GM19395 (cell line): ENCODE results near the gene PCP2.

ENCODE experiments used
- ATAC-seq: cut with Tn5 transposase; IDR thresholded peaks from one replicate; pipeline ENCODE4 v1.9.1; 2021; ENCODE audit warnings: mild to moderate bottlenecking, moderate library complexity; ENCODE audit not compliant: unreplicated experiment

PCP2 gene

DNA sequence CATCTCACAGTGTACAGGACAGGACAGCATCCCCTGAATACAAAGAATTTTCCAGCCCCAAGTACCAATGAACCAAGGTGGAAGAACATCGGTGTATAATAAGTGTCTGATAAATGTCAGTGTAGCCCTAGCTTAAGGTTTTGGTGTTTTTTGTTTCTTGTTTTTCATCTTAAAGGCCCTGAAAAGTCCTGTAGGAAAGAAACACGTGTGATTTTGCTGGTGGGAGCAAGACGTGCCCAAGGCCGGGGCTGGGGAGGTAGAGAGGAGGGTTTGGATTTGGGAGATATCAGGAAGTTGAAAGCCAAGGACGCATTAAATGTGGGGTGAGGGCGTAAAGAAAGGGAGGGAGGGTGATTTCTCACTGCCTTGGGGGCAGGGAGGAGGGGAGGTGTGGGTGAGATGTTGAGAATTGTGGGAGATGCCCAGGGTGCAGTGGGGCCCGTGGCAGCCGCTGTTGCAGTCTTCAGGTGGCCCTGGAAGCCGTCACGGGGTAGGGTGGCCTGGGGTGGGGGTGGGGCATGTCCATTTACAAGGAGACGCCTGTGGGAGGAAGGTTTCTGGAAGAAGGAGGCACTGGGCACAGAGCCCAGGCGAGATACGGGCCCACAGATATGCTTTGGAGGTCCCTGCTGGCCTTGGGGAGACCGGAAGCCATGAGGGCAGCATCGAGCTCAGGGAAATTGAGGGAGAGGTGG lies 31.1 kb downstream of the PCP2 start:
- ATAC-seq, result no peak

DNA sequence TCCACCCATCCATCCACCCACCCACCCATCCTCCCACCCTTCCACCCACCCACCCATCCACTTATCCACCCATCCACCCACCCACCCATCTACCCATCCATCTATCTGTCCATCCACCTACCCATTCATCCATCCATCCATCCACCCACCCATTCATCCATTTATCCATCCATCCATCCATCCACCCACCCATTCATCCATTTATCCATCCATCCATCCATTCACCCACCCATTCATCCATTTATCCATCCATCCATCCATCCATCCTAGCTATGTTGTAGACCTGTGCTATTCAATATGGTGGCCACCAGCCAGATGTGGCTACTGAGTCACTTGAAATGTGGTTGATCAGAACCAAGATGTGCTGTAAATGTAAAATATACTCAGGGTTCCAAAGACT lies 32.8 kb downstream of the PCP2 start:
- no peak for ATAC-seq

DNA sequence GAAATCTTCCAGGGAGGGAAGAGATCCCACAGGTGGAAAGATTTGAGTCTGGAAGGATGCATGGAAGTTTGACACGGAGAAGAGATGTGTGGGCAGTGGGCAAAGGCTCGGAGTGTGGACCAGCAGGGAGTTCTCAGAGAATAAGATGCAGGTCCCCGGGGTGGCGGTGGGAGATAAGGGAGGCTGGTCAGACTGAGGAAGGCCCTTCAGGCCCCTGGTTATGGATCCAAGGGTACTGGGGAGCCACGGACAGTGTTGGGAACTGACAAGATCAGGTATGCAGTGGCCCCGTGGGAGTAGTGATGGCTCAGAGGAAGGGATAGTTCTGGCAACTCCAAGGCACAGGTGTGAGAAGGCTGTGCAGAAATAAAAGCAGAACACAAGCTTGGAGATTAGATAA lies 35.3 kb downstream of the PCP2 start:
- ATAC-seq, result no peak

DNA sequence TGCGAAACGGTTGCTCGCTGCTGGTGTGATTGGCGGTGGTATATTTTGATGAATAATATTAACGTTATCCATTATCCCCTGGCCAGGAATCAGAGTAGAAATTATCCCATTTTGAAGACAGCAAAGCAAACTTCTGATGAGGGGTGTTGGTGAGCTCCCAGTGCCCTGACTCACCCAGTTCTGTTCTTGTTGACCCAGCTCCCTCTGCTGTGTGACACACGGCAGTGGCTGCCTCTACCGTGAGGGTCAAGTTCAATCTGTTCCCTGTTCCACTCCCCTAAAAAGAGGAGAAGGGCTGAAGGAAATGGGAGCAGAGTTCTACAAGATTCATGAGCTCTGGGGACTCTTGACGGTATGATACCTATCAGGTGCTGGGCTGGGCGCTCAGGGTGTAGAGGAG lies 35.8 kb downstream of the PCP2 start:
- ATAC-seq, result no peak

DNA sequence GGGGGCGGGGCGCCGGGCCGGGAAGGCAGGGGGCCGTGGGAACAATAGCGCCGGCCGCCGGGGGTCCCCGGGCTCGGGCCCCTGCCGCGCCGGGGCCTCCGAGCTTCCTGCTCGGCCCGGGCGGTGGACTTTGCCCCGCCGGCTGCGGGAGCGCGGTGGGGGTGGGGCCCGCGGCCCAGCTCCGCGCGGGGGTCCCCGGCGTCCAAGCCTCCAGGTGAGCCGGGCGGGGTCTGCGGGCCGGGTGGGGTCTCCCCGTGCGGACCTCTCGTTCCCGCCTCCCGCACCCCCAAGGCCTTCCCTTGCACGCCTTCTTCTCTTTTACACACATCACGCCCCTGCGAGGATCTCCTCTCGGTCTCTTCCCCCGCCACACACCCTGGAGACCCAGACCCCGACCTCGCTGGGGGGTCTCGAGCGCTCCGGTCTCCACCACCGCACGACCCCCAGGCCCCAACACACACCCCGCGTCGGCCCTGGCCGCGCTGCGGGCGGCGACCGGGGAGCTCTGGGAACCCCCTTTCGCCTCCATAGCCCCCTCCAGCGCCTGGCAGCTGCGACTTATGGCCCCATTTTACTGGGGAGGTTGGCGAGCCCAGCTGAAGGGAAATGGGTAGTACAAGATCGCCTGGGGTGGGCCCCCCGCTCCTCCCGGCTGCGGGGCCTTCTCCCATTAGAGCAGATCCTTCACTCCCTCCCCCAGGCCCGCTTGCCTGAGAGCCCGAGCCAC lies 37.1 kb downstream of the PCP2 start:
- ATAC-seq, result no peak

DNA sequence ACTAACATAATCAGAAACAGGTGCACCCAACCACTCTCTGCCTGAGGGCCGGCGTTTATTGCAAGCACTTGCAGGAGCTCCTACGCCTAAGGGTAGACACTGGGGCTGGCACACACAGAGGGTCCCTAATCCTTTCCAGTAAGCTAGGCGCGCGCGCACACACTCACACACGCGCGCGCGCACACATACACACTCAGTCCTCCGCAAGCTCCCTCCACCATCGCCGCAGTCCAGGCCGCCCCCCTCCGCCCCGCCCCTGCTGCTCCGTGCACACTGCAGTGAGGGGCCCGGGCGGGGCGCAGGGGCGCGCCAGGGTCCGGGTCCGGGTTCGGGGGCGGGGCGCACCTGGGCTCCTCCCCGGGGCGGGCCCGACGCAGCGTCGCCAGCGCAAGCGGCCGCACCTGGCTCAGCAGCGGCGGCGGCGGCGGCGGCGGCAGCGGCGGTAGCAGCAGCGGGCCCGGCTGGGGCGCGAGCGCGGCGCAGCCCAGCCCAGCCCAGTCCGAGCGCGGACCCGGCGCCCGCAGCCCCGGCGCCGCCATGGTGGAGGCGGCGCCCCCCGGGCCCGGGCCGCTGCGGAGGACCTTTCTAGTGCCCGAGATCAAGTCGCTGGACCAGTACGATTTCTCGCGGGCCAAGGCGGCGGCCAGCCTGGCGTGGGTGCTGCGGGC lies 37.9 kb downstream of the PCP2 start, which contains the start of gene CAMSAP3:
CAMSAP3 (plus strand) TSS at position 398 of the 668 bp plus-strand sequence; CDS start at position 538, 140 bp downstream.
- no peak for ATAC-seq

DNA sequence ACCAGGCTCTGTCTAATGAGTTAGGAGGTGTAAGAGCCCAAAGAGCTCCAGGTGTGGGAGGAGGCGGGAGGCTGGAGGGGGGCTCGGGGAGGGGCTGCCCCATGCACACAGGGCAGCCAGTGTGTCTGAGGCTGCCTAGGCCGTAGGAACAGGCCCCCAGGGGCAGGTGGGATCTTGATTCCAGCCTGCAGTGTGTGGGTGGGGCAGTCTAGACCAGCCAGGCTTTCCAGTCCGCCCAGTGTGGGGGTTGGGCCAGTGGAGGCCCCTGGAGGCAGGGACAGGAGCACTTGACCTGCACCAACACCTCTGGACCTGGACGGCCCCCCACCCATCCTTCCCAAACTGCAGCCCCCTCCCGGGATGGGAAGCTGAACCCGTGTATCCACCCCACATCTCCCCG lies 43.3 kb downstream of the PCP2 start:
- ATAC-seq, result no peak

DNA sequence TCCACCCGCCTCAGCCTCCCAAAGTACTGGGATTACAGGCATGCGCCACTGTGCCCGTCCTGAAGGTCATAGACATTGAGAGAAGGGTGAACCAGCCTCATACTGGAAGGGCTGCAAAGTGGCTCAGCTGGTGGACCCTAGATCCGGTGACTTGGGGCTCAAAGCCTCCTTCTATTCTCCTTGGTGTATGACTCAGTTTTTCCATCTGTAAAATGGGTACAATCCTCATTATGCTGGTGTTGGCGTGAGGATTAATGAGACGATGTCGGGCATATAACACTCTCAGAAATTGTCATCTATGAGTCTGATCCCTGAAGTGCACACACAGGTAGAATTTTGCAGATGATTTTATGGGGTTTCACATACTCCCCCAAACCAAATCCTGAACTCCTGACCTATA lies 43.7 kb downstream of the PCP2 start:
- no peak for ATAC-seq

DNA sequence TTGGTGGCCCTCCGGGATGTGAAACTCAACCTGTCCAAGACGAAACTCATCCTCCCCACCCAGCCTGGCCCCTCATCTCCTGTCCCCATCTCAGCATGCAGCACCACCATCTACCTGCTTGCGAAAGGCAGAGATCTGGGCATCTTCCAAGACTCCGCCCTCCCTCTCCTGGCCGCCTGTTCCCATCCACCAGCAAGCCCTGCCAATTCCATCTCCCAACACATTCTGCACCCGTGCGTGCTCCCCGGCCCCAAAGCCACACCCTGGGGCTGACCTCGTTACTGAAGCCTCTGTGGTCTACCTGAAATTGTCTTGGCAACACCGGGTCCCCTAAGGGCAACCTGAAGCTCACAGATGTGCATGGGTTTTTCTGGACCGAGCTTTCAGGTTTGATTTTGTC lies 51.1 kb downstream of the PCP2 start:
- ATAC-seq, result no peak
